PC-3 (cell line): ENCODE data around the gene CTBP2. TPM values are rescaled to one million over a fixed set of nuclear protein-coding genes. Genes with fewer than 3 reads are reported as not detected.

Experiments used
- ATAC-seq: fragments of 200-7000 bp; cut with Tn5 transposase; 2 replicates; pipeline ENCODE4 v1.9.1; 2020; ENCODE audit warnings: mild to moderate bottlenecking, moderate library complexity
- BruUV-seq: library from RNA; stranded (reverse); fragments of 400-500 nt; replicated peaks from 2 replicates; lab custom pipeline; 2021; lab: Mats Ljungman, UMichigan
- CTCF ChIA-PET: fragments of 300-600 bp; sonication (Branson Sonifier 250); formaldehyde crosslinking; loops from one replicate; lab custom pipeline; 2022; ENCODE audit warnings: antibody characterized with exemption; lab: Charles Lee
- POLR2A ChIA-PET: fragments of 300-600 bp; sonication (Branson Sonifier 250); formaldehyde crosslinking; loops from one replicate; lab custom pipeline; 2022; ENCODE audit warnings: antibody characterized with exemption; ENCODE audit not compliant: unreplicated experiment; lab: Charles Lee
- DNase-seq: peaks from one replicate; pipeline ENCODE4 v3.0.0-alpha.2; 2015
- H2AFZ ChIP-seq: fragments of 300-600 bp; sonication (generic); 2 replicates; pipeline ENCODE4 v1.6.0; 2016; ENCODE audit warnings: antibody characterized with exemption, low read length
- H3F3A ChIP-seq: fragments of 300-600 bp; sonication (generic); one replicate; pipeline ENCODE4 v1.6.0; 2017; ENCODE audit warnings: antibody characterized with exemption, low read length, control low read depth, mild to moderate bottlenecking; ENCODE audit not compliant: unreplicated experiment
- H3K27ac ChIP-seq: fragments of 300-600 bp; sonication (generic); 2 replicates; pipeline ENCODE4 v1.5.1; 2016; ENCODE audit warnings: mild to moderate bottlenecking, low read length
- H3K27me3 ChIP-seq: fragments of 300-600 bp; sonication (generic); 2 replicates; pipeline ENCODE4 v1.6.1; 2016; ENCODE audit warnings: low read length, mixed read lengths
- H3K36me3 ChIP-seq: fragments of 300-600 bp; sonication (generic); 2 replicates; pipeline ENCODE4 v1.6.1; 2016; ENCODE audit warnings: low read depth, mixed run types, low read length, mixed read lengths
- H3K4me1 ChIP-seq: fragments of 300-600 bp; sonication (generic); 2 replicates; pipeline ENCODE4 v1.5.1; 2016; ENCODE audit warnings: low read length; ENCODE audit not compliant: insufficient read depth
- H3K4me2 ChIP-seq: fragments of 300-600 bp; sonication (generic); 2 replicates; pipeline ENCODE4 v1.6.0; 2016; ENCODE audit warnings: low read length
- H3K4me3 ChIP-seq: fragments of 300-600 bp; sonication (generic); 2 replicates; pipeline ENCODE4 v1.5.1; 2016; ENCODE audit warnings: mild to moderate bottlenecking, low read length, mixed read lengths
- H3K79me2 ChIP-seq: fragments of 300-600 bp; sonication (generic); 2 replicates; pipeline ENCODE4 v1.6.1; 2017; ENCODE audit warnings: low read length, mixed read lengths
- H3K9ac ChIP-seq: fragments of 300-600 bp; sonication (generic); 2 replicates; pipeline ENCODE4 v1.6.0; 2016; ENCODE audit warnings: mild to moderate bottlenecking, low read length
- H3K9me2 ChIP-seq: fragments of 300-600 bp; sonication (generic); replicated peaks from 2 replicates; pipeline ENCODE4 v1.6.1; 2016; ENCODE audit warnings: mixed run types, low read length, mixed read lengths
- H3K9me3 ChIP-seq: fragments of 300-600 bp; sonication (generic); 2 replicates; pipeline ENCODE4 v1.6.1; 2016; ENCODE audit warnings: low read length, mixed read lengths
- H4K20me1 ChIP-seq: fragments of 300-600 bp; sonication (generic); 2 replicates; pipeline ENCODE4 v1.6.1; 2016; ENCODE audit warnings: low read length, mixed read lengths
- EZH2 ChIP-seq: fragments of 300-600 bp; sonication (generic); IDR thresholded peaks from one replicate; pipeline ENCODE4 v1.6.1; 2017; ENCODE audit warnings: antibody characterized with exemption, mild to moderate bottlenecking, low read length; ENCODE audit not compliant: unreplicated experiment
- EZH2phosphoT487 ChIP-seq: fragments of 300-600 bp; sonication (generic); IDR thresholded peaks from 2 replicates; pipeline ENCODE4 v1.6.1; 2018; ENCODE audit warnings: mild to moderate bottlenecking, antibody characterized with exemption, low read length, borderline replicate concordance
- intact Hi-C: fragments of 100-400 bp; cut with micrococcal nuclease; formaldehyde crosslinking; loops from 2 replicates; pipeline ENCODE4 v1.9.0; 2023
- total RNA-seq: library from RNA; depleted of rRNA; stranded (reverse); fragments of >200 nt; gene quantifications from 2 replicates; pipeline ENCODE4 v1.2.3, GENCODE V29; 2014
- TF ChIP-seq, protein P1 (sequence below): fragments of 300-600 bp; sonication (generic); conservative IDR thresholded peaks from 2 replicates; pipeline ENCODE4 v1.5.1; 2017; ENCODE audit warnings: antibody characterized with exemption, low read depth, mild to moderate bottlenecking, low read length

CTBP2 gene
- total RNA-seq, 1 experiment from 2014 or later: 78.9 TPM

- H3K4me3 ChIP-seq: no peak overlapping the region
These were observed 151.4 kb downstream of the CTBP2 start for GRCh38 chr10:125008689-125009638.

DNA sequence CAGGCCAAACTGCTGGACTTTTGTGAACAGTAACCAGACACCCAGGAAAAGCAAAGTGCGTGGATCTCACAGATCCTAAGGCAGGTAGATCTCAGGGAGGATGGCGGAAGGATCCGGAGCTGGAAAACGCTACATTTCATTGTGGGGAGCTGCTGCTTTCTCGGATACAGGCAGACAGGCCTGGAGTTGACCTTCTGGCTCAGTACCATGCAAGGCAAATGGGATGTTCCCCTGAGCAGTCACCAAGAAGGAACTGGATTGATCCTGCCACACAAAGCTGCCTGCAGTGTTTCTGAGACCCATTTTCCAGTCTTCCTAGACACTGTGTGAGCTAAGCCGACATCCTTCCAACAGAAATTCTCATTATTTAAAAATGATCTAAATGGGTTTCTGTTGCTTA lies 152.9 kb downstream of the CTBP2 start:
- ATAC-seq: no peak
- H3F3A ChIP-seq: no peaks in the 10 kb centered on the region
- H3K4me2 ChIP-seq: no peak overlapping the region
- POLR2A ChIA-PET: no interaction called here
- no peaks in the 10 kb centered on the region for H3K9me3 ChIP-seq
- intact Hi-C loops: no loop called here
- no peak overlapping the region for H3K27ac ChIP-seq
- no peak overlapping the region for H3K9ac ChIP-seq
- H3K4me3 ChIP-seq: no peak overlapping the region
- no TSS peak for BruUV-seq
- no peak overlapping the region for H2AFZ ChIP-seq
- DNase-seq: no peak
- H3K36me3 ChIP-seq: no peaks in the 10 kb centered on the region; the same call in 1 of the 2 replicates
- peaks cover 8% of the 10 kb centered on the region; the same call in 1 of the 2 replicates for H3K4me1 ChIP-seq
- H3K79me2 ChIP-seq: peaks cover 19% of the 10 kb centered on the region; the same call in 1 of the 2 replicates
- no peaks in the 10 kb centered on the region for H4K20me1 ChIP-seq
- TF ChIP-seq EZH2 (no peak), EZH2phosphoT487 (no peak)
- TF ChIP-seq, protein P1, sequence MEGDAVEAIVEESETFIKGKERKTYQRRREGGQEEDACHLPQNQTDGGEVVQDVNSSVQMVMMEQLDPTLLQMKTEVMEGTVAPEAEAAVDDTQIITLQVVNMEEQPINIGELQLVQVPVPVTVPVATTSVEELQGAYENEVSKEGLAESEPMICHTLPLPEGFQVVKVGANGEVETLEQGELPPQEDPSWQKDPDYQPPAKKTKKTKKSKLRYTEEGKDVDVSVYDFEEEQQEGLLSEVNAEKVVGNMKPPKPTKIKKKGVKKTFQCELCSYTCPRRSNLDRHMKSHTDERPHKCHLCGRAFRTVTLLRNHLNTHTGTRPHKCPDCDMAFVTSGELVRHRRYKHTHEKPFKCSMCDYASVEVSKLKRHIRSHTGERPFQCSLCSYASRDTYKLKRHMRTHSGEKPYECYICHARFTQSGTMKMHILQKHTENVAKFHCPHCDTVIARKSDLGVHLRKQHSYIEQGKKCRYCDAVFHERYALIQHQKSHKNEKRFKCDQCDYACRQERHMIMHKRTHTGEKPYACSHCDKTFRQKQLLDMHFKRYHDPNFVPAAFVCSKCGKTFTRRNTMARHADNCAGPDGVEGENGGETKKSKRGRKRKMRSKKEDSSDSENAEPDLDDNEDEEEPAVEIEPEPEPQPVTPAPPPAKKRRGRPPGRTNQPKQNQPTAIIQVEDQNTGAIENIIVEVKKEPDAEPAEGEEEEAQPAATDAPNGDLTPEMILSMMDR: no peak
- CTCF ChIA-PET: no interaction called here
- no peaks in the 10 kb centered on the region for H3K9me2 ChIP-seq
- H3K27me3 ChIP-seq: no peaks in the 10 kb centered on the region

More at GRCh38 chr10:125008689-125009638, 151.4 kb downstream of the CTBP2 start:
- Histone ChIP-seq H3K4me2 (no peak overlapping the region), H3K79me2 (peaks cover 19% of the 10 kb centered on the region; the same call in 1 of the 2 replicates), H3K4me1 (peaks cover 8% of the 10 kb centered on the region; the same call in 1 of the 2 replicates), H4K20me1 (no peaks in the 10 kb centered on the region), H3K9ac (no peak overlapping the region), H3K27me3 (no peaks in the 10 kb centered on the region), H2AFZ (no peak overlapping the region), H3F3A (no peaks in the 10 kb centered on the region), H3K9me2 (no peaks in the 10 kb centered on the region), H3K27ac (no peak overlapping the region), H3K9me3 (no peaks in the 10 kb centered on the region), H3K36me3 (no peaks in the 10 kb centered on the region; the same call in 1 of the 2 replicates)
- intact Hi-C loops: no loop called here
- no peak for DNase-seq
- TF ChIP-seq EZH2phosphoT487 (no peak), EZH2 (no peak)
- TF ChIP-seq, protein P1: no peak
- CTCF ChIA-PET: no interaction called here
- ATAC-seq: no peak
- POLR2A ChIA-PET: no interaction called here
- BruUV-seq: no TSS peak
